Upper lobe of left lung (tissue), 6 donors: ENCODE data around the gene CUL2. TPM values are rescaled to one million over a fixed set of nuclear protein-coding genes. Genes with fewer than 3 reads are reported as not detected.
A peak's percentile ranks its signal among the peaks of the same experiment; 100 is the strongest.
"Not testable (repeated sequence)": the region's sequence is repeated elsewhere in the genome, so short reads cannot be mapped to it uniquely, and the experiment has no call there.

Source experiments
- ATAC-seq, 2 donors: fragments of 200-7000 bp; cut with Tn5 transposase; one replicate each; pipeline ENCODE4 v1.9.1; 2022; ENCODE audit warnings: mild to moderate bottlenecking in 2 of 2, moderate library complexity in 2 of 2; ENCODE audit not compliant: low FRiP score in 2 of 2
- DNase-seq, 2 donors: peaks; one replicate each; pipeline ENCODE4 v3.0.0-alpha.2; 2019 to 2020
- H3K27ac ChIP-seq, 4 donors: fragments of 200-600 bp; sonication (generic); one replicate each; pipeline ENCODE4 v1.5.1; 2016 to 2019
- H3K27me3 ChIP-seq, 4 donors: fragments of 200-600 bp; sonication (generic); one replicate each; pipeline ENCODE4 v1.5.1; 2017 to 2019
- H3K36me3 ChIP-seq, 4 donors: fragments of 200-600 bp; sonication (generic); one replicate each; pipeline ENCODE4 v1.5.1; 2016 to 2019
- H3K4me1 ChIP-seq, 4 donors: fragments of 200-600 bp; sonication (generic); one replicate each; pipeline ENCODE4 v1.5.1; 2018 to 2019
- H3K4me3 ChIP-seq, 4 donors: fragments of 200-600 bp; sonication (generic); one replicate each; pipeline ENCODE4 v1.5.1; 2017 to 2019; ENCODE audit warnings: mild to moderate bottlenecking in 2 of 4, moderate library complexity in 1 of 4
- H3K9me3 ChIP-seq, 4 donors: fragments of 200-600 bp; sonication (generic); one replicate each; pipeline ENCODE4 v1.5.1; 2018 to 2019
- CTCF ChIP-seq, 6 experiments: fragments of 450-650 bp in 4 of 6; fragments of 200-600 bp in 2 of 6; sonication (generic) in 2 of 6; IDR thresholded peaks; one replicate each; pipeline ENCODE4 v1.5.1; 2016 to 2019; ENCODE audit warnings: antibody characterized with exemption in 6 of 6
- EP300 ChIP-seq, 4 donors: sonication (generic); formaldehyde crosslinking; IDR thresholded peaks; one replicate each; pipeline ENCODE4 v1.5.1; 2017; ENCODE audit warnings: antibody characterized with exemption in 4 of 4, control low read depth in 2 of 4
- POLR2A ChIP-seq, 4 donors: fragments of 450-650 bp; IDR thresholded peaks; one replicate each; pipeline ENCODE4 v1.5.1; 2016 to 2017; ENCODE audit warnings: antibody characterized with exemption in 4 of 4, mild to moderate bottlenecking in 2 of 4
- POLR2AphosphoS5 ChIP-seq, 2 donors: sonication (generic); formaldehyde crosslinking; IDR thresholded peaks; one replicate each; pipeline ENCODE4 v1.5.1; 2017; ENCODE audit warnings: antibody characterized with exemption in 2 of 2
- WGBS, 2 donors: methylation state at CpG; one replicate each; pipeline ENCODE4 v1.1.5; 2017 to 2018; 5-methylcytosine and 5-hydroxymethylcytosine counted together
- total RNA-seq, 6 donors: library from RNA; depleted of rRNA in 4 of 6; stranded (reverse); fragments of >200 nt in 4 of 6; gene quantifications; one replicate each; pipeline versions ENCODE4 v1.1.0 to v1.2.1, GENCODE V29; 2016 to 2021
- donor health status: DM: no; HTN: no; CAD: no; lungs with moderate emphysema.
- donor health status: DM: no; HTN: yes; CAD: no; lungs with severe emphysema.

The CUL2 gene
- total RNA-seq, 6 donors from 2014 or later, result 11.8 to 30.7 (median 19.7) TPM

- no peak for DNase-seq
- Histone ChIP-seq H3K27me3 (no peaks in the 10 kb centered on the region), H3K9me3 (no peaks in the 10 kb centered on the region), H3K4me3 (peak overlapping the region; percentile 88 to 97 (median 92)), H3K4me1 (peaks cover 20 to 39% (median 30%) of the 10 kb centered on the region in 4 donors), H3K36me3 (no peaks in the 10 kb centered on the region), H3K27ac (peak overlapping the region; percentile 96 to 99 (median 98))
- 0 to 1% methylated on average over 24 to 26 of the region's 27 CpGs for WGBS, 2 donors
- peak; percentile 9 to 29 for ATAC-seq
- TF ChIP-seq POLR2AphosphoS5 (IDR thresholded peaks at IDR 0.05), result no peak
- no peak for TF ChIP-seq CTCF (IDR thresholded peaks at IDR 0.05)
- no peak for TF ChIP-seq POLR2A (IDR thresholded peaks at IDR 0.05)
- no peak for TF ChIP-seq EP300 (IDR thresholded peaks at IDR 0.05)
These were observed 455 bp downstream of the CUL2 start for GRCh38 chr10:35089611-35090161.

GRCh38 chr10:35083242-35083641 is 6.9 kb downstream of the CUL2 start:
- 98 to 100% methylated on average over 1 of the region's 1 CpG for WGBS, 2 donors
- TF ChIP-seq POLR2A (IDR thresholded peaks at IDR 0.05) (no peak), CTCF (IDR thresholded peaks at IDR 0.05) (no peak), POLR2AphosphoS5 (IDR thresholded peaks at IDR 0.05) (no peak), EP300 (IDR thresholded peaks at IDR 0.05) (no peak)
- H3K27ac ChIP-seq, result no peak overlapping the region

GRCh38 chr10:35080261-35080660 is 9.9 kb downstream of the CUL2 start:
- H3K36me3 ChIP-seq, result peaks cover 0 to 11% (median 0%) of the 10 kb centered on the region in 4 donors
- H3K9me3 ChIP-seq, ATAC-seq, H3K27ac ChIP-seq, H3K4me1 ChIP-seq, H3K27me3 ChIP-seq, H3K4me3 ChIP-seq, DNase-seq: not testable (repeated sequence)
- whole genome bisulfite sequencing, 2 donors, result 100% methylated on average over 1 of the region's 1 CpG

More at GRCh38 chr10:35083242-35083641, 6.9 kb downstream of the CUL2 start:
- no peaks in the 10 kb centered on the region for H3K36me3 ChIP-seq
- no peak overlapping the region for H3K4me3 ChIP-seq
- no peaks in the 10 kb centered on the region for H3K9me3 ChIP-seq
- H3K27me3 ChIP-seq, result no peaks in the 10 kb centered on the region
- ATAC-seq (no peak), DNase-seq (no peak)
- peaks cover 7 to 20% (median 16%) of the 10 kb centered on the region in 4 donors for H3K4me1 ChIP-seq

- ATAC-seq (peak in 1 of 2 donors; percentile 80), DNase-seq (no peak)
- H3K27me3 ChIP-seq, result no peaks in the 10 kb centered on the region
- H3K9me3 ChIP-seq, result no peaks in the 10 kb centered on the region
- peaks cover 0 to 11% (median 0%) of the 10 kb centered on the region in 4 donors for H3K36me3 ChIP-seq
- no peak for TF ChIP-seq POLR2AphosphoS5 (IDR thresholded peaks at IDR 0.05)
- TF ChIP-seq EP300 (IDR thresholded peaks at IDR 0.05), result no peak
- TF ChIP-seq CTCF (IDR thresholded peaks at IDR 0.05), result no peak
- no peak for TF ChIP-seq POLR2A (IDR thresholded peaks at IDR 0.05)
- no peak overlapping the region for H3K4me3 ChIP-seq
- no peaks in the 10 kb centered on the region for H3K4me1 ChIP-seq
- WGBS, 2 donors, result 86 to 90% methylated on average over 3 of the region's 3 CpGs
- H3K27ac ChIP-seq, result no peak overlapping the region
These were observed 10.4 kb downstream of the CUL2 start for GRCh38 chr10:35079763-35080162.

- Histone ChIP-seq H3K36me3 (peaks cover 0 to 11% (median 0%) of the 10 kb centered on the region in 4 donors), H3K4me1 (no peaks in the 10 kb centered on the region), H3K27ac (no peak overlapping the region), H3K27me3 (no peaks in the 10 kb centered on the region), H3K4me3 (no peak overlapping the region), H3K9me3 (no peaks in the 10 kb centered on the region)
- ATAC-seq (no peak), DNase-seq (no peak)
- TF ChIP-seq POLR2AphosphoS5 (IDR thresholded peaks at IDR 0.05) (no peak), CTCF (IDR thresholded peaks at IDR 0.05) (no peak), EP300 (IDR thresholded peaks at IDR 0.05) (no peak), POLR2A (IDR thresholded peaks at IDR 0.05) (no peak)
- WGBS, 2 donors, result 90 to 97% methylated on average over 4 of the region's 4 CpGs
These were observed 10.9 kb downstream of the CUL2 start for GRCh38 chr10:35079265-35079664.
